ENCODE measurements around the gene DTD2. TPM values are rescaled to one million over a fixed set of nuclear protein-coding genes. Genes with fewer than 3 reads are reported as not detected.

Gene DTD2
- total RNA-seq, 1 donor from 2014 or later, result 22.2 TPM

DNA sequence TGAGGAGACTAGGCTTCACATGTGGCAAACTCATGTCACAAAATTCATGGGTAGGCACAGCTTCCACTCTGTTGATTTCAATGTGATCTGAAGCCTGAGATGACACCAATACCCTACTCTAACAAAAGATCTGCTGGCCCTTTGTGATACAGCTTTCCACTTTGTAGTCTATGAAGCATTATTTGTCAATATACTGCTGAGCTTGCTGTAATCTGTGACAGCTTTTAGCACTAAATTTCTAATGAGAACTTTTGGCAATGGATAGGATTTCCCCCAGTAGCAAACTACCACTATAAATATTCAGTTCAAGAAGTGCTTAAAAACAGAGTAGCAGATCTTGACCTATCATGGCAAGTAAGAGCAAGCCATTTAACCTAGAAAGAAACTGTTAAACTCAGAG, 31.4 kb downstream of the DTD2 start:
- no peaks in the 10 kb centered on the region for H3K36me3 Mint-ChIP-seq (ENCODE audit: insufficient read depth)
- peaks cover 2% of the 10 kb centered on the region for H3K4me1 Mint-ChIP-seq (ENCODE audit: low read depth)
- H3K4me3 Mint-ChIP-seq (ENCODE audit: low read depth), result no peak overlapping the region
- H3K27me3 Mint-ChIP-seq, result no peaks in the 10 kb centered on the region
- no peaks in the 10 kb centered on the region for H3K9me3 Mint-ChIP-seq (ENCODE audit: low read depth)
- DNase-seq (ENCODE audit: low spot score, unreplicated experiment), result no peak
- no peak overlapping the region for H3K27ac Mint-ChIP-seq
- TF ChIP-seq, protein P1, sequence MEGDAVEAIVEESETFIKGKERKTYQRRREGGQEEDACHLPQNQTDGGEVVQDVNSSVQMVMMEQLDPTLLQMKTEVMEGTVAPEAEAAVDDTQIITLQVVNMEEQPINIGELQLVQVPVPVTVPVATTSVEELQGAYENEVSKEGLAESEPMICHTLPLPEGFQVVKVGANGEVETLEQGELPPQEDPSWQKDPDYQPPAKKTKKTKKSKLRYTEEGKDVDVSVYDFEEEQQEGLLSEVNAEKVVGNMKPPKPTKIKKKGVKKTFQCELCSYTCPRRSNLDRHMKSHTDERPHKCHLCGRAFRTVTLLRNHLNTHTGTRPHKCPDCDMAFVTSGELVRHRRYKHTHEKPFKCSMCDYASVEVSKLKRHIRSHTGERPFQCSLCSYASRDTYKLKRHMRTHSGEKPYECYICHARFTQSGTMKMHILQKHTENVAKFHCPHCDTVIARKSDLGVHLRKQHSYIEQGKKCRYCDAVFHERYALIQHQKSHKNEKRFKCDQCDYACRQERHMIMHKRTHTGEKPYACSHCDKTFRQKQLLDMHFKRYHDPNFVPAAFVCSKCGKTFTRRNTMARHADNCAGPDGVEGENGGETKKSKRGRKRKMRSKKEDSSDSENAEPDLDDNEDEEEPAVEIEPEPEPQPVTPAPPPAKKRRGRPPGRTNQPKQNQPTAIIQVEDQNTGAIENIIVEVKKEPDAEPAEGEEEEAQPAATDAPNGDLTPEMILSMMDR (IDR thresholded peaks at IDR 0.05; ENCODE audit: unreplicated experiment), result no peak

DNA sequence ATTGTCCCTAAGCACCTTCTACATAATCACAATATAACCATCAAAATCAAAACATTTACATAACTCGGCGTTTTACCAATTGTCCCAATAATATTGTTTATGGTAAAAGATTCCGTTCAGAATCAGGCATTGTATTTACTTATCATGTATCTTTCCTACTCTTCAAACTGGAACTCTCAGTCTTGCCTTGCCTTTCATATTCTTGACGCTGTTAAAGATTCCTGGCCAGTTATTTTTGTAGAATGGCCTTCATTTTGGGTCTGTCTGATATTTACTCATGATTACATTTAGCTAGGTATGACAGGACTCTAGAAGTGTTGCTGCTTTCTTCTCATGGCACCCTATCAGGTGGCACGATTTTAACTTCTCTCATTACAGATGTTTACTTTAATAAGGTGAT, 36.1 kb downstream of the DTD2 start:
- no peaks in the 10 kb centered on the region for H3K9me3 Mint-ChIP-seq (ENCODE audit: low read depth)
- DNase-seq (ENCODE audit: low spot score, unreplicated experiment), result no peak

GRCh38 chr14:31420319-31421111, 36.8 kb downstream of the DTD2 start, which contains the start of gene HEATR5A:
Gene HEATR5A (minus strand): TSS chr14:31420550. CDS start chr14:31402975, 17,575 bp downstream.
- Mint-ChIP-seq H3K4me3 (ENCODE audit: low read depth) (peak within 1 kb of the TSS; percentile 89), H3K4me1 (ENCODE audit: low read depth) (peaks cover 15% of the 10 kb centered on the region), H3K27ac (peak within 1 kb of the TSS; percentile 97), H3K36me3 (ENCODE audit: insufficient read depth) (no peaks in the 10 kb centered on the region), H3K9me3 (ENCODE audit: low read depth) (no peaks in the 10 kb centered on the region), H3K27me3 (no peaks in the 10 kb centered on the region)
- TF ChIP-seq, protein P1 (IDR thresholded peaks at IDR 0.05; ENCODE audit: unreplicated experiment), result peak; percentile 28
- peak; percentile 93 for DNase-seq (ENCODE audit: low spot score, unreplicated experiment)

More for the DNA sequence above, 36.1 kb downstream of the DTD2 start:
- Mint-ChIP-seq H3K4me3 (ENCODE audit: low read depth) (peak overlapping the region; percentile 89), H3K27ac (peak overlapping the region; percentile 65), H3K36me3 (ENCODE audit: insufficient read depth) (no peaks in the 10 kb centered on the region), H3K27me3 (no peaks in the 10 kb centered on the region), H3K4me1 (ENCODE audit: low read depth) (peaks cover 15% of the 10 kb centered on the region)
- TF ChIP-seq, protein P1 (IDR thresholded peaks at IDR 0.05; ENCODE audit: unreplicated experiment), result no peak

GRCh38 chr14:31419967-31420318, 37.4 kb downstream of the DTD2 start:
- Mint-ChIP-seq H3K4me3 (ENCODE audit: low read depth) (peak overlapping the region; percentile 89), H3K27me3 (no peaks in the 10 kb centered on the region), H3K4me1 (ENCODE audit: low read depth) (peaks cover 15% of the 10 kb centered on the region), H3K36me3 (ENCODE audit: insufficient read depth) (no peaks in the 10 kb centered on the region), H3K27ac (peak overlapping the region; percentile 97), H3K9me3 (ENCODE audit: low read depth) (no peaks in the 10 kb centered on the region)
- TF ChIP-seq, protein P1 (IDR thresholded peaks at IDR 0.05; ENCODE audit: unreplicated experiment), result no peak
- peak; percentile 75 for DNase-seq (ENCODE audit: low spot score, unreplicated experiment)

- Mint-ChIP-seq H3K9me3 (ENCODE audit: low read depth) (no peaks in the 10 kb centered on the region), H3K27ac (peak overlapping the region; percentile 35), H3K4me3 (ENCODE audit: low read depth) (peak overlapping the region; percentile 89), H3K36me3 (ENCODE audit: insufficient read depth) (no peaks in the 10 kb centered on the region), H3K4me1 (ENCODE audit: low read depth) (peaks cover 15% of the 10 kb centered on the region), H3K27me3 (no peaks in the 10 kb centered on the region)
- no peak for DNase-seq (ENCODE audit: low spot score, unreplicated experiment)
- TF ChIP-seq, protein P1 (IDR thresholded peaks at IDR 0.05; ENCODE audit: unreplicated experiment), result no peak
Measured at GRCh38 chr14:31419179-31419966, 37.9 kb downstream of the DTD2 start.

Data from progenitor cell of endocrine pancreas (in vitro differentiated cells).